Activated T-helper 9 cell treated with anti-CD3 and anti-CD28 coated beads, Interleukin-2, amount 50 U/mL, for 16 hours (primary cell): ENCODE data around the gene SSTR4.
"Not testable (repeated sequence)": the region's sequence is repeated elsewhere in the genome, so short reads cannot be mapped to it uniquely, and the experiment has no call there.

Source experiments
- DNase-seq: peaks from one replicate; pipeline ENCODE4 v3.0.0-alpha.2; 2020; ENCODE audit warnings: low read depth

The SSTR4 gene

DNA sequence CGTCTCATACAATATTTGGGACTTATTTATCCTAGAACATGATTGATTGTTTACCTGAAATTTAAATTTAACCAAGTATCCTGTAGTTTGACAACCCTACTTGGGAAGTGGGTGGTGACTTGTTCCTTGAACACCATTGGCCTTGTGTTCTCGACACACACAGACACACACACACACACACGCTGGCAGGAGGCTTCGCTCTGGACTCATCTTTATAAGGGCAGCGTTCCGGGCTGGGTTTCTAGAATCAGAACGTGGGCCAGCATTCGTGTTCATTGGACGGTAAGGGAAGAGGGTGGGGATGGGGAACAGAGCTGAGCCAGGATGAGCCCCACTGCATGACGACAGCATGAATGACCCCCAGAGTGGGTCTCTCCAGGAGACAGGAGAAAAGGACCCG, 16.2 kb upstream of the SSTR4 start:
- no peak for DNase-seq

DNA sequence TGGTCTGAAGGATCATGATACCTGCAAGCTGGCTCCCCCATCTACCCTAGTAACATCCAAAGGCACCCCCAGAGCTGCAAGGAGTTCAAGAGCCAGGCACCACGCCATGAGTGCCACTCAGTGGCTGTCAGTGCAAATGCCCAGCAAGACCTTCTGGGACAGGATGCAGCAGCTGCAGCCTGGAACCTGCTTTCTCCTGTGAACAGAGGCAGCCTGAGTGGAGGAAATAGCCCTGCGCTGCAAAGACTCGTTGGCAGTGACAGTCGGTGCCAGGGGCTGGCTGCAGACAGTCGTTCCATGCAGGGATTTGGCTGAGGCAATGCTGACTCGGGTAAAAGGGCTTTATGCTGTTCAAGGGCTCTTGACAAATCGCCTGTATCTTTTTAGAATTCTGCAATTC, 15.7 kb upstream of the SSTR4 start:
- DNase-seq = no peak

DNA sequence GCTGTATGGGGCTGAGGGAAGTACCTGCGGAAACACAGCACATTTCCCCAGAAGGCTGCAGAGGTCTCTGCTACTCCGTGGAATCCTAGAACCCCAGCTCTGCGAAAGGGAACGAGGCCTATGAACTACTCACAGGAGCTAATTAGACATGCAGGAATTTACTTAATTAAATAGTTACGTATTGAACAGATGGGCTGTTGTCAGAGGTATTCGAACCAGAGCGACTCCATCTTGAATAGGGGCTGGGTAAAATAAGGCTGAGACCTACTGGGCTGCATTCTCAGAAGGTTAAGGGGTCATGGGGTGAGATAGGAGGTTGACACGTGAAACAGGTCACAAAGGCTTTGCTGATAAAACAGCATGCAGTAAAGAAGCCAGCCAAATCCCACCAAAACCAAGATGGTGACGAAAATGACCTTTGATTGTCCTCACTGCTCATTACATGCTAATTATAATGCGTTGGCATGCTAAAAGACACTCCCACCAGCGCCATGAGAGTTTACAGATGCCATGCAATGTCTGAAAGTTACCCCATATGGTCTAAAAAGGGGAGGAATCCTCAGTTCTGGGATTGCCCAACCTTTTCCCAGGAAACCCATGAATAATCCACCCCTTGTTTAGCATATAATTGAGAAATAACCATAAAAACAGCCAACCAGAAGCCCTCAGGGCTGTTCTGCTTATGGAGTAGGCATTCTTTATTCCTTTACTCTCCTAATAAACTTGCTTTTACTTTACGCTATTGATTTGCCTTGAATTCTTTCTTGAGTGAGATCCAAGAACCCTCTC, 14.7 kb upstream of the SSTR4 start:
- no peak for DNase-seq

DNA sequence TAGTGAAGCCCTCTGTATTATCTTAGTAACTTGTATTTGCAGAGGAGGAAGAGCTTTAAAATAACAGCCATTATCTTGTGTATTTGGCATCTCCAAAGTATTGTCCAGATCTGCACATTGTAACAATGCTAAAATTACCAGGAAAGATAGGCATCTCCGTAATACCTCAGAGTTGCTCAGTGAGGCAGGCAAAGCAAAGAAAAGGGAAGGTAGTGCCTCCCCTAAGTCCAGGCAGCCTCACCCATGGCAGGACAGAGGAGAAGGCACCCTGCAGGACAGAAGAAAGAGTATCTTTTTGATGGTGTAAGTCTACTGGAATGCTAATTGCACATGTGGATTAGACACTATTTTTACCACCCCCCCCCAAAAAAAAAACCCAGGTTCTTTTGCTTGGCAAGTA, 13.6 kb upstream of the SSTR4 start:
- DNase-seq = no peak

DNA sequence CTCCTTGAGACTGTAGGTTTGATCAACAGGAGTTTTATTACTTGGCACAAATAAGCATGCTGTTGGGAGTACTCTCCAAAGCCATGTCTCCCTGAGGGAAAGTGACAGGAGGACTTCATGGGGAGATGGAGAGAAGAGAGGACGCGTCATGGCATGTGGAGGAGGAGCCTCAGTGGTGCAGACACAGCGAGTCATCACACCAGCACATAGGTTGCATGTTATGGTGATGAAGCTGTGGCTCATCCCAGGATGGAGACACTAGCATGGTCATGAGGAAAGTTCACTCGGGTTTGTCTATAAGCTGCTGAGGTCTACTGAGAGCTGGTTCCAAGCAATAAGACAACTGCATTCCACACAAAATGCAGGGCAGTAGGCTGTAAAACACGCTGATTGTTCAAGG, 13.2 kb upstream of the SSTR4 start:
- DNase-seq = no peak

DNA sequence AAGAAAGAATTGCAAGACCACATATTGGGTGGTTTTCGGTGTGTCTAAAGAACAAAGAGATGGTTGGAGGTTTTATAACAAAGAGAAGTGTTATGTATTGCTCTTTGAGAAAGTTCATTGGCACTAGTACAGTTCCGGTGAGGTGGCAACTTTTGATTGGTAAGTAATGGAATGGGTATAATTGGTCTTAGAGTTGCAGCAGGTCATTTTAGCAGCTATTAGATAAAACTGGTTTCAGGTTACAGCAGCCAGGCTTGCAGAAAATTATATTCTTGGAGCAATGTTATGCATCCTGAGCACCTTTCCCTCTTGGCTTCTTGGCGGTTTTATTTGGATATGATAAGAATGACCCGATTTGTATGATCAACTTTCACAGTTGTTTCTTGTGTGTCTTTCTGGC, 12.3 kb upstream of the SSTR4 start:
- DNase-seq = no peak

DNA sequence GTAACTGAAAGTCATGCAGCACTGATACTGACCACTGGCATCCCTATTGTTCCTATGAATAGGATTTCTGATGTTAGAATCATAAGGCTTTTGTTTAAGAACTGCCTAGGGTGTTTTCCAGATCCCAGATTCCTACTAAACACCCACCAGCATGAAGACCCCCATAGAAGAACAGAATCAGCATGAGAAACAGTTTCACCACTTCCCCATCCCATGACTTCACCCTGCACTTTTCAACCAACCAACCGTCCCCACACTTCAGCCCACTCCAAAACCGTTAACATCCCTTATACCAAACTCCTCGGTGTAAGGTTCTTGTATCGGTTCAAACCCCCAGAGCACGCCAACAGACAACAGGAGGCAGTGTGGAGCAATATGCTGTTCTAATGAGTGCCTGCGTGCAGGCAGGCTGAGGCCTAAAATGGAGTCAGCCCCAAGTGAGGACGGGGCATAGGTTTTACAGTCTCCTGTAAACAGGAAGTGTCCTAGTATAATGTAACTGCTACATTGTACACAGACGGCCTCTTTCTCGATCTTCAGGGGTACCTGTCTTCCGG, 11.4 kb upstream of the SSTR4 start:
- no peak for DNase-seq

DNA sequence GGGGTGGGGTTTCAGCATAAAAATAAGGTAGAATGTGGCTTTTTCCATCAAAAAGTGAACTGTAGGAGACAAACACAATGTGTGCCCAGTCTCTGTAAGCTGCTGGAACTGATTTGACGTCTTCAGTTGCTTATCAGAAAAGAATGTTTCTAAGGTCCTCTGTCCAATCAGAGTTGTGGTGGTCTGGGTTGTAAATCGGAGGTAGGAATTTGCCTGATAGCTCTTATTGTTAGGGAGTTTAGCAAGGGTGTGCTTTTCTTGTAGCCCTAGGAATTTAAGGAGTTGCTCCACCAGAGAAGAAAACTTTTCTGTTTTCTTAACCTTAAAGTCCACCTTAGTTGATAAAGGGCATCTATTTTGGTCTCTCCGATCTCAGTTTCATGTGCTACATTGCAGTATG, 10.4 kb upstream of the SSTR4 start:
- no peak for DNase-seq

DNA sequence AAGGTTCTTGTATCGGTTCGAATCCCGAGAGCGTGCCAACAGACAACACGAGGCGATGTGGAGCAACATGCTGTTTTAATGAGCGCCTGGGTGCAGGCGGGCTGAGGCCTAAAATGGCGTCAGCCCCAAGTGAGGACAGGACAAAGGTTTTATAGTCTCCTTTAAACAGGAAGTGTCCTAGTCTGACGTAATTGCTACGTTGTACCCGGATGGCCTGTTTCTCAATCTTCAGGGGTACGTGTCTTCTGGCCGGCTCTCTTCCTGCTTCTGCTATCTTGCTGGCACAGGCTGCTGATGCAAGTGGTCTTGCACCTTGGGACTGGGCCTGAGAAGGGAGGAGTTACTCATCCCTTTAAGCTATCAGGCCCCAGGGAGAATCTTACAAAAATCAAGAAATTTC, 9.6 kb upstream of the SSTR4 start:
- not testable (repeated sequence) for DNase-seq

DNA sequence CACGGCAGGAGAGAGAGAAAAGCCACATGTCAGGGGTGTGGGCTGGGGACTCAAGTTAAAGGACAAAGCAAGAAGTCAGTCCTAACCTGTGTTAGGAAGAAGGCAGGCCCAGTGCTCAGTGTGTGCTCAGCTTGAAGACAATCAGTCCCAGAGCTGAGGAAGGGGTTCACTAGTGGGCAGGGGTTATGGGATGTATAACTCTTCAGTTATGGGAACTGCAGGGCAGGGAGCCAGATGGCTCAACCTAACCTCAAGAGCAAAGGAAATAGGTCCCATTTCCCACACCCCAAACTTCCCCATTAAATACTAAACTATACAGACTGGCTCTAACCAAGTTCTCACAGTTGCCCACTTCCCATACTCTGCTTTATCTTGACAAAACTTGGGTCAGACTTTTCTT, 7.4 kb upstream of the SSTR4 start:
- DNase-seq = no peak

DNA sequence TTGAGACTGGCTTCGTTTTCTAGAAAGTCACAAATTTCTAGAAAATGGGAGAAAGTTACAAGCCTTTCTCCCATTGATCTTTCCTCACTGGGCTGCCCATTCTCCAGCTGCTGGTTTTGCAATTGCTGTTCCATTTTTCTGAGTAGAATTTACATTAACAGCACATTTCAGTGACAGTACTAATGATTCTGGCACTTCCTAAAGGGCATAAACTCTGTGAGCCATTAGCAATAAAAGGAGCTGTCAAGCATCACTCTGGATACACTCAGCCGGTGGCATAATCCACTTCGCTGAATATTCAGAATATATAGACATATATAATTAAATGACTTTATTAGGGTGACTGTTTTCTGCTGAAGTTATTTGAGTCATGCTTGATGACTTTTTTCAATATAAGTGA, 6.7 kb upstream of the SSTR4 start:
- DNase-seq = no peak

DNA sequence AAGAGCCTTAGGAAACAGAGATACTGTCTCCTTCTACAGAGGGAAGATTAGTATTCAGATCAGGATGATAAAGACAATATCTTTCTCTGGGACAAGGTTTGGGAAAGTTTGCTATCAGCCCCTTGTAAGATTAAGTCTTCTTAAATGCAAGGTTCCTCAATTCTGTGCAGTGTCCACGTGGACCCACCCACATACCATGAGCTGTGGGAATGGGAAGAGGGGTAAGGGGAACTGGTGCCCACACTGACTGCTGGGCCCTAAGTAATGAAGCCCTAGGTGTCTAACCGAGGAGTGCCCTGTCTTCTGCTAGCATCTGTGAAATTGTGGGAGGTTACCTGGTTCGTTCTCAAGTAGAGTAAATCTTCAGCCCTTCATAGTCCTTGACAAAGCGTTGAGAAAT, 5.8 kb upstream of the SSTR4 start:
- DNase-seq = no peak

DNA sequence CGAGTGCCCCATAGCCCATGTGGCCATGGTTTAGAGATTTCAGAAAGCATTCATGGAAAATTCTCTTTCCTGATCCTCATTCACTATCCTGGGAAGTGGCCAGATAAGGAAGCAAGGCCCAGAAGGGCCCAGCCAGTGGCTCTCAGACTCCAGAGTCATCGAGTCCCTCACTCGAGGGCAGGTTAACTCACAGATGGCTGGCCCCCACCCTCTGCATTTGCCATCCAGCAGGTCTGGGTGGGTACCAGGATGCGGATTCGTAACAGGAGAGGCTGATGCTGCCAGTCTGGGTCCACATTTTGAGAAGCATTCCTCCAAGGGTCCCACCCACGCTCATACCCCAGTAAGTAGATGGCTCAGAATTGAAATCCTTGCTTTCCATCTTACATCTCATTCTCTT, 3.8 kb upstream of the SSTR4 start:
- no peak for DNase-seq

DNA sequence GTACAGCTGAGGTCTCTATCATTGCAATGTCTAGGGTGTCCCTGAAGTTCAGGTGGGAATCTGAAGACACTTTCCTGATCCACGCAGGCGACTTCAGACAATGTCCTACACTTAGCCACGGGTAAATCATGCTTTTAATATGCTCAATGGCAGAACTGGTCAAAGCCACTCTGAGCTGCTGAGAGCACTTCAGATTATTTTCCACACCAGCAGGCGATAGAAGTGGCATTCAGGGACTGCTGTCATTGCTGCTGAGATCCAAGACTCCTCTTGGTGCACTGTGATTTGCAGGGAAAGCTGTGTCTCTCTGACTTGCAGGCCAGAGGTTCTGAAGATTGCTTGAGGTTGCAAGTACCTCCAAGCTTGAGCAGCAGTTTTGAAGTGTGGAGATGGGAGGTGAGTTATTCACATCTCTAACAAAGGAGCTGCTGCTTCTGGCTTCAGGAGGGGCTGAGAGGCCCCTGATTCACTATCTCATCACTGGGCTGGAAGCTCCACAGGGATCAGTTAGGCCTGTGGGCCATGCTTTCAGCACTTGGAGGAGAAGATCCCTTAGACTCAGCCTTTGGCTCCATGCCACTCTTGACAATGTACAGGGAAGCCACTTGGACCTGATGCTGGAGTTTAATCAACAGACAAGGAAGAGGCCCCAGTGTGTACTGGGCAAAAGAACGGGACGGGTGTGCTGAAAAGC, 2.9 kb upstream of the SSTR4 start:
- DNase-seq = no peak

DNA sequence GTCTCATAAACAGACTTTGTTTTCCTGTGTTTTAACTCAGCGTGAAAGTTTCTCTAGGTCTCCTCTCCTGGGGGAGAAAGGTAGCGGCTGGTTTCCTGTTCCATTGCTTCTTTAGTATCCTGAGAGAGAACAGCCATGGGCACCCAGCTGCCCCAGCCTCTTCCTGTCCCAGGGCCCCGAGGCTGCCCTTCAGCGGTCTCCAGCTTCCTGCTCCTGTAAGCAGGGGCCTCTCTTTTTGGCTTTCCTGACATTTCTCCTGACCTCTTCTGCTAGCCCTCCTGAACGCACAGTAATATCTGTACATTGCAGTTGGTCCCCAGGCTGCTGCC, 2.4 kb upstream of the SSTR4 start:
- no peak for DNase-seq

DNA sequence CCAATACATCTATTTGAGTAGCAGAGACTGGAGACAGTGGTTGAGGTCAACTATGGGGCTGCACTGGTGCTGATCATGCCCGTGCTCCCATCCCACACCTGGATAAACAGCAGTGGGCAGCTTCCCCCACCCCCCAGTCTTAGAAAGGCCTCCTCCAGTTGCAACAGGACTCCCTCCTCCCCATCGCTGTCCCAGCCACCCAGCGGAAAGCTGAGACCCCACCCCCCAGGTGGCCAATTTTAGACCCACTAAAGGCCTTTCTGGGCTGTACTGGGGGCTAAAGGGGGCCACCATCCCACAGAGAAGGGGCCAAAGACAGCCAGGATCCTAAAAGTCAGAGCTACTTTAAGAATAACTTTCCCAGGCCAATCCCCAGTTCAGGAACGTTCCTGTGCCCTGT, 1.2 kb upstream of the SSTR4 start:
- no peak for DNase-seq

DNA sequence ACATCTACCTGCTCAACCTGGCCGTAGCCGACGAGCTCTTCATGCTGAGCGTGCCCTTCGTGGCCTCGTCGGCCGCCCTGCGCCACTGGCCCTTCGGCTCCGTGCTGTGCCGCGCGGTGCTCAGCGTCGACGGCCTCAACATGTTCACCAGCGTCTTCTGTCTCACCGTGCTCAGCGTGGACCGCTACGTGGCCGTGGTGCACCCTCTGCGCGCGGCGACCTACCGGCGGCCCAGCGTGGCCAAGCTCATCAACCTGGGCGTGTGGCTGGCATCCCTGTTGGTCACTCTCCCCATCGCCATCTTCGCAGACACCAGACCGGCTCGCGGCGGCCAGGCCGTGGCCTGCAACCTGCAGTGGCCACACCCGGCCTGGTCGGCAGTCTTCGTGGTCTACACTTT, 619 bp downstream of the SSTR4 start:
- no peak for DNase-seq

DNA sequence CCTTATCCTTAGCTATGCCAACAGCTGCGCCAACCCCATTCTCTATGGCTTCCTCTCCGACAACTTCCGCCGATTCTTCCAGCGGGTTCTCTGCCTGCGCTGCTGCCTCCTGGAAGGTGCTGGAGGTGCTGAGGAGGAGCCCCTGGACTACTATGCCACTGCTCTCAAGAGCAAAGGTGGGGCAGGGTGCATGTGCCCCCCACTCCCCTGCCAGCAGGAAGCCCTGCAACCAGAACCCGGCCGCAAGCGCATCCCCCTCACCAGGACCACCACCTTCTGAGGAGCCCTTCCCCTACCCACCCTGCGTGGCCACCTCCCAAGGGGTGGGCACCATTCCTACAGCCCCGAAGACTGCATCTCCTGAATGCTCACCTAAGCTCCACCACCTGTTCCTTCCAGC, 1.3 kb downstream of the SSTR4 start:
- no peak for DNase-seq

DNA sequence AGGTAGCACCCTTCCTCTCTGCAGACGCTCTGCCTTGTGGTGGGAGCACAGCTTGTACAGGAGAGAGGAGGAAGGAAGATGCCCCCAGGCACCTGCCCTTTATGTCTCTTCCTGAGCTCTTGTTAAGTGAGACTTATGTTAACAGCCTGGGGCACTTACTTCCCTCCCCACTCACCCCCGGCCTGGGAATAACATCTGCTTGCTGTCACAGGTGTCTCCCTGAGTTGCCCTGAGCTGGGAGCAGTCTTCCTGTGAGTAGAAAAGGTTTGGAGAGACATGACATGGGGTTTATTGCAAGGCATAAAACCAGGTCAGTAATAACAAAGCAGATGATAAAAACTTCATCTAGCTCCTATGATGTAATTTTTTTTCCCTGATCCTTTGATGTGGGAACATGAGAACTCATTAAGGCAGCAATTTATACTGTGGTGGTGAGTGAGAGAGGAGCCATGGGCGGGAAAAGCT, 1.9 kb downstream of the SSTR4 start:
- DNase-seq = no peak

DNA sequence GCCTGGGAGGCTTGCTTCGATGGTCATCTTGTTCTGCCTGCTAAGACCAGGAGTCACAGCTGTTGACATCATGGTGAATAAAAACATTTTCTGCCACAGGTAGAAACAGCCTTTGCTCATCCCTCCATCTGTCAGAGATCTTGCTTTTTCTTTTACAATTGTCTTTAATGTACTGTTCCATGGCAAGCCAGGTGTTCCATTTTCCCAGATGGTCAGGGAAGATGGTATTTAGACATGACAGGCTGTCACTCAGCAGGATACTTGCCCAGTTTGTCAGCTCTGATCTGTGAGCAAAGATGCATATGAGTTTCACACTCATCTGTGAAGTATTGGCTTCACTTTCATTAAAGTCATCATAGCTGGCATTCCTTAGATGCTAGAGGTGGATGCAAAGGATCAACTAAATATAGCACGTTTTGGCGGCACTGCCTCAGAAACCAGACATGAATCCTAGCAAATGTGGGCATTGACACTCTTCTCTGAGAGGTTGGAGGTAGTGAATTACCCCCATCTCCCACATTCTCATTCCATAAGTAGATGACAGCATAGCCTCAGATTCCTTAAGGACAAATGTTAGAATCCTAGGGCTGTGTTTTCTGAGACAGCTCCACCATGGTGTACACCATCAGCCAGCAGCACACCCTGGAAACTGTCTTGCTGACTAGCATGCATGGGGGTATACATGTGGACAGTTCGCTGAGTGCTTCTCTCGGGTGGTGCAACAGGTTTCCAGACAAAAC, 4.2 kb downstream of the SSTR4 start:
- no peak for DNase-seq

DNA sequence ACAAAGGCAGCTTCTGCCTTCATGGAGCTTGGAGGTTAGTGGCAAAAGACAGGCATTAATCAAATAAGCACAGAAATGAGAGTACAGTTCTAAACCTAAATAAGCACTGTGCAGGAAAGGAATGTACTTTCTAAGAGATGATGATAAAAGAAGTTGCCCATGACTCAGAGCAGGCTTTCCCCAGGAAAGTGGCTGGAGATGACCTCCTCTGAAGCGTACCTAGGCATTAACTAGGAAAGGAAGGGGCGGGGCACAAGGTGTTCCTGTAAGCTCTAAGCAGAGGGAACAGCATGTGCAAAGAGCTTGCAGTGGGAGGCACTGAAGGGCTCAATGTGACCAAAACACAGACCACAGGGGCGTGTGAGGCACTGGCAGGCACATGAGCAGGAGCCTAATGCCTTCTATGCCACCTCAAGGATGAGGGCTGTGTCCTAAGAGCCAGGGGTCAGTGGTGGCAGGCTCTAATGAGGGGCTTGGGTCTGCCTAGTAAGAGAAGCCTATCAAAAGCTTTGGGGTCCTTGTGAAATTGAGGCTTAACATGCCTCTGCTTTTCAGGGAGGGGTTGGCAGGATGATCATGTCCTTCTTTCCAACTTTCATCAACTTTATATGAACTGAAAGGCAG, 4.9 kb downstream of the SSTR4 start:
- DNase-seq = no peak

DNA sequence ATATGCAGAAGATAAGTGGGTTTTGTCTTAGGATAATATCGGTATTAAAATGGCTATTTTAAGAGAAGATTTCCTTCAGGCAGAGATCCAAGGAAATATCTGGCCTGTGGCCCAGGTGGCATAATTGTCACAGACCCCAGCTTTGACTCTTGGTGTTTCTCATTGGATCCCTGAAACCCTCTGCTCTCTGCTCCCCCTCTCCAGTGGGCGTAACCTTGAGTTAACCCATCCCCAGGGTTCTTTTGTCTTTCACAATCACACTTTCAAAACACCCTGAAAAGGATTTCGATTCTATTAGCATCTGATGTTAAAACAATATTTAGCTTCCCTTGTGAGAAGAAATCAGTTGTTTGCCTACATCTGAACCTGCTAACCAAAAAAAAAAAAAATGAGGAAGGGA, 7.2 kb downstream of the SSTR4 start:
- DNase-seq = no peak

DNA sequence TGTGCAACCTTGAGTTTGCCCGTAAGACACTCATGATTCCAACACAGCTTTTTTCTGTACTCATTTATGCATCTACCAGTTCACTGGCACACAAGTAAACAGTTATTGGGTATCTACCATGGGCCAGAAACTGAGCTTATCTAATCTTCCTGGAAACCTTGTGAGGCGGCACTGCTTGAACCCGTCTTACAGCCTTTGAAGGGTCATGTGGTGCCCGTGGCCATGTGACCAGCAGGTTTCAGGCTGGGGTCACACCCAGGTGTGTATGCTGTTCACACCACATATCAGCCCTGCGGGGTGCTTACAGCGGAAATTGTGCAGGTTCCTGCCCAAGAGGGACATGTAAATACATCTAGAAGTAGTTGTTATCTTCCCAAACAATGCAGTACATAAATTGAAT, 8.3 kb downstream of the SSTR4 start:
- no peak for DNase-seq
